GM21390 (cell line): ENCODE data around the gene OR6B2.

Experiments
- ATAC-seq: cut with Tn5 transposase; IDR thresholded peaks from one replicate; pipeline ENCODE4 v1.9.1; 2021; ENCODE audit not compliant: unreplicated experiment

Gene OR6B2

DNA sequence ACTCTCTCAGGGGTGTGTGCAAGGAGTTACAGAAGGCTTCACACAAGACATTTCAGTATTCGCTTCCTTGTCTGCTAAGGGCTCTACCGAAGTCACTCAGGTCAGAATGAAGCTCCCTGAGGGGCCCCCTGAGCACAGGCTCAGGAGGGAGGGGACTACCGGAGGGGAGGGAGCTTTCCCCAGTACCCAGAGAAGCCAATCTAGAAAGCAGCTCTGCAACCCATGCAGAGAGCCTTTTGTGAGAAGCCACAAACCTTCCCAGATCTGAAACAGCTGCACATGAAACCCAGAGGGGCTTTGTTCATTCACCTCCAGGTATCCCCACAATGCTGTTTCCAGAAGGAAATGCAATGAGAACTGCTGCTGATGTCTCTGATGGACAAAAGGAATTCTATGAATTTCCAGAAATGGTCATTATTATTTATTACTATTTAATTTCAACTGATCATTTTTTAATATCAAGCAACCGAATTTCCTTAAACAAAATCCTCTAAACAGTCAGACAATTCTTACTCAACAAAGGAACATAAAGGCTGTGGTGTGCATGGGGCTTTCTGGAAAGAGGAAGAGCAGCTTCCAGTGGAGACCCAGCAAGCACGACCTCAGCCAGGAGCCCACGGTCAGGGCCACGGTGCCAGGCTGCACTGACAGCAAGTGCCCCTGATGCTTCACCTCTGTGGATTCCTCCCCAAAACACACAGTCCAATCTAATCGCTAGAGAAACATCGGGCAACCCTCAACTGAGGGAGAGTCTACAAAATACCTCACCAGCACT is 47.0 kb downstream of the OR6B2 start:
- ATAC-seq = no peak
